A673 (cell line): ENCODE measurements around the gene STUB1. TPM values are rescaled to one million over a fixed set of nuclear protein-coding genes. Genes with fewer than 3 reads are reported as not detected.

ENCODE experiments used
- BruUV-seq: library from RNA; stranded (reverse); fragments of 400-500 nt; replicated peaks from 2 replicates; lab custom pipeline; 2021; lab: Mats Ljungman, UMichigan
- CTCF ChIA-PET: fragments of 300-600 bp; sonication (Branson Sonifier 250); formaldehyde crosslinking; loops from one replicate; lab custom pipeline; 2022; ENCODE audit warnings: antibody characterized with exemption; lab: Charles Lee
- POLR2A ChIA-PET: fragments of 300-600 bp; sonication (Branson Sonifier 250); formaldehyde crosslinking; loops from one replicate; lab custom pipeline; 2022; ENCODE audit warnings: antibody characterized with exemption; ENCODE audit not compliant: low non-redundant PET; lab: Charles Lee
- DNase-seq: peaks from one replicate; pipeline ENCODE4 v3.0.0-alpha.2; 2015; ENCODE audit warnings: low spot score
- H3K27ac ChIP-seq: fragments of 200-600 bp; sonication (generic); 2 replicates; pipeline ENCODE4 v1.5.1; 2016; ENCODE audit warnings: mixed run types, low read depth, mild to moderate bottlenecking, mixed read lengths, antibody characterized with exemption, low read length; ENCODE audit not compliant: poor library complexity, severe bottlenecking
- H3K27me3 ChIP-seq: fragments of 200-600 bp; sonication (generic); replicated peaks from 2 replicates; pipeline ENCODE4 v1.6.1; 2017; ENCODE audit warnings: mixed run types, low read depth, mild to moderate bottlenecking, mixed read lengths, antibody characterized with exemption, low read length; ENCODE audit not compliant: insufficient read depth, poor library complexity
- H3K36me3 ChIP-seq: fragments of 200-600 bp; sonication (generic); 2 replicates; pipeline ENCODE4 v1.6.1; 2016; ENCODE audit warnings: mixed run types, mild to moderate bottlenecking, mixed read lengths, antibody characterized with exemption, low read length; ENCODE audit not compliant: insufficient read depth, poor library complexity, severe bottlenecking
- H3K4me1 ChIP-seq: fragments of 200-600 bp; sonication (generic); 2 replicates; pipeline ENCODE4 v1.6.1; 2017; ENCODE audit warnings: mixed run types, mild to moderate bottlenecking, mixed read lengths, antibody characterized with exemption, low read length; ENCODE audit not compliant: insufficient read depth, poor library complexity, severe bottlenecking
- H3K4me3 ChIP-seq: fragments of 200-600 bp; sonication (generic); 2 replicates; pipeline ENCODE4 v1.5.1; 2016; ENCODE audit warnings: low read depth, mixed run types, mild to moderate bottlenecking, mixed read lengths, low read length; ENCODE audit not compliant: poor library complexity, severe bottlenecking
- H3K9me3 ChIP-seq: fragments of 200-600 bp; sonication (generic); 2 replicates; pipeline ENCODE4 v1.6.1; 2016; ENCODE audit warnings: mixed run types, low read depth, mild to moderate bottlenecking, mixed read lengths, antibody characterized with exemption, low read length; ENCODE audit not compliant: poor library complexity, severe bottlenecking
- EZH2 ChIP-seq: fragments of 200-600 bp; sonication (generic); IDR thresholded peaks from 2 replicates; pipeline ENCODE4 v1.6.1; 2017; ENCODE audit warnings: borderline replicate concordance, low read depth, mild to moderate bottlenecking, mixed read lengths, antibody characterized with exemption, low read length; ENCODE audit not compliant: poor library complexity, severe bottlenecking
- intact Hi-C: fragments of 100-400 bp; cut with micrococcal nuclease; formaldehyde crosslinking; loops from one replicate; pipeline ENCODE4 v1.10.0; 2022; ENCODE audit not compliant: unreplicated experiment
- total RNA-seq: library from RNA; stranded (reverse); gene quantifications from 2 replicates; pipeline ENCODE4 v1.2.3, GENCODE V29; 2021
- TF ChIP-seq, protein P1 (sequence below): fragments of 300-800, 200-600 bp; sonication (generic); conservative IDR thresholded peaks from 2 replicates; pipeline ENCODE4 v1.5.1; 2017; ENCODE audit warnings: low read depth, mild to moderate bottlenecking, antibody characterized with exemption, low read length, moderate library complexity, mixed read lengths

The STUB1 gene
- total RNA-seq, 1 experiment from 2014 or later: 88.2 TPM

- intact Hi-C loops: no loop called here
- Histone ChIP-seq H3K27me3 (no peaks in the 10 kb centered on the region), H3K4me3 (no peak overlapping the region), H3K27ac (no peak overlapping the region), H3K4me1 (peaks cover 8% of the 10 kb centered on the region), H3K36me3 (peaks cover 46% of the 10 kb centered on the region), H3K9me3 (no peaks in the 10 kb centered on the region)
- CTCF ChIA-PET: no interaction called here
- POLR2A ChIA-PET: no interaction called here
- no peak for TF ChIP-seq EZH2
- TF ChIP-seq, protein P1, sequence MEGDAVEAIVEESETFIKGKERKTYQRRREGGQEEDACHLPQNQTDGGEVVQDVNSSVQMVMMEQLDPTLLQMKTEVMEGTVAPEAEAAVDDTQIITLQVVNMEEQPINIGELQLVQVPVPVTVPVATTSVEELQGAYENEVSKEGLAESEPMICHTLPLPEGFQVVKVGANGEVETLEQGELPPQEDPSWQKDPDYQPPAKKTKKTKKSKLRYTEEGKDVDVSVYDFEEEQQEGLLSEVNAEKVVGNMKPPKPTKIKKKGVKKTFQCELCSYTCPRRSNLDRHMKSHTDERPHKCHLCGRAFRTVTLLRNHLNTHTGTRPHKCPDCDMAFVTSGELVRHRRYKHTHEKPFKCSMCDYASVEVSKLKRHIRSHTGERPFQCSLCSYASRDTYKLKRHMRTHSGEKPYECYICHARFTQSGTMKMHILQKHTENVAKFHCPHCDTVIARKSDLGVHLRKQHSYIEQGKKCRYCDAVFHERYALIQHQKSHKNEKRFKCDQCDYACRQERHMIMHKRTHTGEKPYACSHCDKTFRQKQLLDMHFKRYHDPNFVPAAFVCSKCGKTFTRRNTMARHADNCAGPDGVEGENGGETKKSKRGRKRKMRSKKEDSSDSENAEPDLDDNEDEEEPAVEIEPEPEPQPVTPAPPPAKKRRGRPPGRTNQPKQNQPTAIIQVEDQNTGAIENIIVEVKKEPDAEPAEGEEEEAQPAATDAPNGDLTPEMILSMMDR: no peak
- no peak for DNase-seq
- BruUV-seq: no TSS peak
Observed at GRCh38 chr16:672851-673250, 7.4 kb upstream of the STUB1 start.

- intact Hi-C loops: no loop called here
- no peak overlapping the region for H3K27ac ChIP-seq
- H3K36me3 ChIP-seq: peaks cover 46% of the 10 kb centered on the region
- DNase-seq: no peak
- no peak for TF ChIP-seq EZH2
- TF ChIP-seq, protein P1: no peak
- H3K27me3 ChIP-seq: no peaks in the 10 kb centered on the region
- no peaks in the 10 kb centered on the region for H3K9me3 ChIP-seq
- peaks cover 8% of the 10 kb centered on the region for H3K4me1 ChIP-seq
- ChIA-PET CTCF (no interaction called here), POLR2A (no interaction called here)
- H3K4me3 ChIP-seq: no peak overlapping the region
- TSS peak; percentile 36 for BruUV-seq
Observed at GRCh38 chr16:673399-673991, 6.7 kb upstream of the STUB1 start.

- ChIA-PET POLR2A (no interaction called here), CTCF (no interaction called here)
- BruUV-seq: no TSS peak
- H3K36me3 ChIP-seq: peaks cover 43% of the 10 kb centered on the region
- no peaks in the 10 kb centered on the region for H3K9me3 ChIP-seq
- H3K4me1 ChIP-seq: peaks cover 13% of the 10 kb centered on the region
- intact Hi-C loops: no loop called here
- TF ChIP-seq, protein P1: no peak
- no peak for TF ChIP-seq EZH2
- DNase-seq: no peak
- H3K27me3 ChIP-seq: no peaks in the 10 kb centered on the region
- H3K4me3 ChIP-seq: no peak overlapping the region
- no peak overlapping the region for H3K27ac ChIP-seq
Observed at GRCh38 chr16:674214-674881, 5.9 kb upstream of the STUB1 start.
